MCF 10A (cell line): ENCODE data around the gene WFDC5. TPM values are rescaled to one million over a fixed set of nuclear protein-coding genes. Genes with fewer than 3 reads are reported as not detected.

Experiments used
- BruUV-seq: library from RNA; stranded (reverse); fragments of 400-500 nt; replicated peaks from 2 replicates; lab custom pipeline; 2021; lab: Mats Ljungman, UMichigan
- CTCF ChIA-PET: fragments of 300-600 bp; sonication (Branson Sonifier 250); formaldehyde crosslinking; extraction: SDS; loops from one replicate; lab custom pipeline; 2021; ENCODE audit warnings: antibody characterized with exemption, inconsistent platforms; lab: Yijun Ruan, JAX
- POLR2A ChIA-PET: fragments of 300-600, 350-650 bp; sonication (Branson Sonifier 250); formaldehyde crosslinking; extraction: SDS; loops from one replicate; lab custom pipeline; 2020; ENCODE audit warnings: antibody characterized with exemption, inconsistent platforms; lab: Yijun Ruan, JAX
- DNase-seq: peaks from one replicate; pipeline ENCODE4 v3.0.0-alpha.2; 2018; ENCODE audit not compliant: unreplicated experiment
- H3K27ac Mint-ChIP-seq: one replicate; pipeline ENCODE4 v1.8.0; 2022; ENCODE audit warnings: mild to moderate bottlenecking, low read depth, mixed read lengths; ENCODE audit not compliant: unreplicated experiment
- H3K27me3 Mint-ChIP-seq: one replicate; pipeline ENCODE4 v1.8.0; 2022; ENCODE audit warnings: mixed read lengths; ENCODE audit not compliant: insufficient read depth, unreplicated experiment
- H3K36me3 Mint-ChIP-seq: one replicate; pipeline ENCODE4 v1.8.0; 2022; ENCODE audit warnings: mild to moderate bottlenecking, moderate library complexity, mixed read lengths; ENCODE audit not compliant: insufficient read depth, unreplicated experiment
- H3K4me1 Mint-ChIP-seq: one replicate; pipeline ENCODE4 v1.8.0; 2022; ENCODE audit warnings: mixed read lengths; ENCODE audit not compliant: insufficient read depth, unreplicated experiment
- H3K4me3 Mint-ChIP-seq: one replicate; pipeline ENCODE4 v1.8.0; 2022; ENCODE audit warnings: mild to moderate bottlenecking, moderate library complexity, mixed read lengths; ENCODE audit not compliant: unreplicated experiment
- H3K9me3 Mint-ChIP-seq: one replicate; pipeline ENCODE4 v1.8.0; 2022; ENCODE audit warnings: mixed read lengths; ENCODE audit not compliant: unreplicated experiment
- intact Hi-C: fragments of 100-400 bp; cut with micrococcal nuclease; formaldehyde crosslinking; loops from 2 replicates; pipeline ENCODE4 v1.14.1; 2022
- total RNA-seq: library from RNA; stranded (reverse); gene quantifications from 2 replicates; pipeline ENCODE4 v1.2.3, GENCODE V29; 2022
- TF ChIP-seq, protein P1 (sequence below): fragments of 200-600 bp; IDR thresholded peaks from one replicate; pipeline ENCODE4 v1.8.0; 2022; ENCODE audit warnings: antibody characterized with exemption, mild to moderate bottlenecking; ENCODE audit not compliant: unreplicated experiment

WFDC5 gene
- total RNA-seq, 1 experiment from 2014 or later: not detected

GRCh38 chr20:45138561-45139300 lies 23.8 kb upstream of the WFDC5 start:
- Mint-ChIP-seq H3K9me3 (no peaks in the 10 kb centered on the region), H3K4me3 (no peak overlapping the region), H3K36me3 (no peaks in the 10 kb centered on the region), H3K27ac (no peak overlapping the region), H3K4me1 (no peaks in the 10 kb centered on the region), H3K27me3 (no peaks in the 10 kb centered on the region)
- DNase-seq: peak; percentile 74
- no TSS peak for BruUV-seq
- TF ChIP-seq, protein P1, sequence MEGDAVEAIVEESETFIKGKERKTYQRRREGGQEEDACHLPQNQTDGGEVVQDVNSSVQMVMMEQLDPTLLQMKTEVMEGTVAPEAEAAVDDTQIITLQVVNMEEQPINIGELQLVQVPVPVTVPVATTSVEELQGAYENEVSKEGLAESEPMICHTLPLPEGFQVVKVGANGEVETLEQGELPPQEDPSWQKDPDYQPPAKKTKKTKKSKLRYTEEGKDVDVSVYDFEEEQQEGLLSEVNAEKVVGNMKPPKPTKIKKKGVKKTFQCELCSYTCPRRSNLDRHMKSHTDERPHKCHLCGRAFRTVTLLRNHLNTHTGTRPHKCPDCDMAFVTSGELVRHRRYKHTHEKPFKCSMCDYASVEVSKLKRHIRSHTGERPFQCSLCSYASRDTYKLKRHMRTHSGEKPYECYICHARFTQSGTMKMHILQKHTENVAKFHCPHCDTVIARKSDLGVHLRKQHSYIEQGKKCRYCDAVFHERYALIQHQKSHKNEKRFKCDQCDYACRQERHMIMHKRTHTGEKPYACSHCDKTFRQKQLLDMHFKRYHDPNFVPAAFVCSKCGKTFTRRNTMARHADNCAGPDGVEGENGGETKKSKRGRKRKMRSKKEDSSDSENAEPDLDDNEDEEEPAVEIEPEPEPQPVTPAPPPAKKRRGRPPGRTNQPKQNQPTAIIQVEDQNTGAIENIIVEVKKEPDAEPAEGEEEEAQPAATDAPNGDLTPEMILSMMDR: peak; percentile 85
- ChIA-PET POLR2A (interaction anchor here (0.7 to 2.6 kb wide), 7 partner anchors 9 to 152 kb away, joined by 3 to 14 read pairs (median 3); partner anchors contain the start of gene PI3), CTCF (interaction anchor here (0.6 to 4.9 kb wide), 53 partner anchors 10 to 632 kb away, joined by 3 to 144 read pairs (median 4); partner anchors contain the start of genes MATN4, PI3, PIGT and SLPI)
- intact Hi-C loops: loop anchor here (1.0 kb wide), 1 partner anchor 153 kb away; no protein-coding TSS in a partner anchor

GRCh38 chr20:45136911-45137310 lies 21.9 kb upstream of the WFDC5 start:
- CTCF ChIA-PET: interaction anchor here (0.6 to 1.5 kb wide), 5 partner anchors 12 to 175 kb away, joined by 3 to 7 read pairs (median 3); no protein-coding TSS in a partner anchor

DNA sequence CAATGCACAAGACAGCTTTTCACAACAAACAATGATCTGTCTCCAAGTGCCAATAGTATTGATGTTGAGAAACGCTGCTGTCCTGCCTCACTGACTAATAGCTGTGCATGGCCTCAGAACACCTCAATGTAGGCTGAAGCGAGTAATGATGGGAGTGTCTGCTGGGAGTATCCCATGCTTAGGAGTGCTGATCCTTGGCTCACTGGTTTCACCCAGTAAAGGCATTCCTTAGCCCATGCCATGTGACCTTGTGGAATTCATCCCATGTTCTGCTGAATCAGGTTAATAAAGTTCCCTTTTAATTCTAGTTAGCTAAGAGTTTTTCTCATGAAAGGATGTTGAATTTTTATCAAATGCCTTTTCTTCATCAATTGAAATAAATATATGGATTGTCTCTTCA lies 13.1 kb upstream of the WFDC5 start:
- ChIA-PET POLR2A (interaction anchor here (0.6 to 2.1 kb wide), 14 partner anchors 10 to 166 kb away, joined by 3 to 10 read pairs (median 4); partner anchors contain the start of genes SLPI, STK4 and WFDC5), CTCF (interaction anchor here (0.6 to 5.0 kb wide), 10 partner anchors 11 to 1684 kb away, joined by 3 to 36 read pairs (median 4); partner anchors contain the start of gene SLPI)
- intact Hi-C loops: no loop called here
- no peak overlapping the region for H3K27ac Mint-ChIP-seq
- H3K36me3 Mint-ChIP-seq: no peaks in the 10 kb centered on the region
- H3K27me3 Mint-ChIP-seq: peaks cover 20% of the 10 kb centered on the region
- TF ChIP-seq, protein P1: no peak
- peak; percentile 27 for DNase-seq
- BruUV-seq: no TSS peak
- no peak overlapping the region for H3K4me3 Mint-ChIP-seq
- H3K4me1 Mint-ChIP-seq: no peaks in the 10 kb centered on the region
- no peaks in the 10 kb centered on the region for H3K9me3 Mint-ChIP-seq

More at GRCh38 chr20:45136911-45137310, 21.9 kb upstream of the WFDC5 start:
- intact Hi-C loops: no loop called here
- Mint-ChIP-seq H3K27ac (no peak overlapping the region), H3K4me1 (no peaks in the 10 kb centered on the region), H3K9me3 (no peaks in the 10 kb centered on the region), H3K4me3 (no peak overlapping the region), H3K36me3 (no peaks in the 10 kb centered on the region), H3K27me3 (peaks cover 15% of the 10 kb centered on the region)
- no peak for DNase-seq
- POLR2A ChIA-PET: no interaction called here
- BruUV-seq: no TSS peak
- TF ChIP-seq, protein P1: no peak

DNA sequence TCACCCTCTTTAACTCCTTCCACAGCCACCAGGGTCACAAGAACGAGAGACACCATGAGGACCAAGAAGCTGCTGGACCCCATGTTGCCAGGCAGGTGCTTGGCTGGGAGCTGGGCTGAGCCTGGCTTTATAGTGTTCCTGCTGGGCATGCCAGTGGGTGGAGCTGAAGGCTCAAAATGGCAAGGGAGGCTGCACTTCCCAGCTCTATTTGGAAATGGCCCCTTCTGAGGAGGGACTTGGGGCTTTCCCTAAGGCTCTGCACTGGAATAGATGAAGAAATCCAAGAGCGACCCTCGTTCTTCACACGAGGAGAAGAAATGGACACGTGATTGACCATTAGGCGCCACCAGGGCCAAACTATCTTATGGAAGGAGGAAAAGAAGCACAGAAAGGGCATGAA lies 9.4 kb upstream of the WFDC5 start, which contains the start of gene WFDC12:
TSS of gene WFDC12 (minus strand) at position 101 of the 400 bp plus-strand sequence. CDS start at position 83, 18 bp downstream.
- intact Hi-C loops: loop anchor here (5.0 kb wide), 1 partner anchor 168 kb away; no protein-coding TSS in a partner anchor
- CTCF ChIA-PET: interaction anchor here (0.6 to 5.3 kb wide), 7 partner anchors 11 to 187 kb away, joined by 3 to 19 read pairs (median 3); no protein-coding TSS in a partner anchor
- TF ChIP-seq, protein P1: no peak
- H3K4me1 Mint-ChIP-seq: no peaks in the 10 kb centered on the region
- no peak for DNase-seq
- H3K27ac Mint-ChIP-seq: no peak within 1 kb of the TSS
- H3K4me3 Mint-ChIP-seq: no peak within 1 kb of the TSS
- H3K36me3 Mint-ChIP-seq: no peaks in the 10 kb centered on the region
- H3K9me3 Mint-ChIP-seq: no peaks in the 10 kb centered on the region
- no TSS peak for BruUV-seq
- POLR2A ChIA-PET: interaction anchor here (0.8 kb wide), 1 partner anchor 14 kb away, joined by 3 read pairs; no protein-coding TSS in a partner anchor
- H3K27me3 Mint-ChIP-seq: peaks cover 16% of the 10 kb centered on the region
